ENCODE results near the gene PCDHA13.
A peak's percentile ranks its signal among the peaks of the same experiment; 100 is the strongest.

PCDHA13 gene

DNA sequence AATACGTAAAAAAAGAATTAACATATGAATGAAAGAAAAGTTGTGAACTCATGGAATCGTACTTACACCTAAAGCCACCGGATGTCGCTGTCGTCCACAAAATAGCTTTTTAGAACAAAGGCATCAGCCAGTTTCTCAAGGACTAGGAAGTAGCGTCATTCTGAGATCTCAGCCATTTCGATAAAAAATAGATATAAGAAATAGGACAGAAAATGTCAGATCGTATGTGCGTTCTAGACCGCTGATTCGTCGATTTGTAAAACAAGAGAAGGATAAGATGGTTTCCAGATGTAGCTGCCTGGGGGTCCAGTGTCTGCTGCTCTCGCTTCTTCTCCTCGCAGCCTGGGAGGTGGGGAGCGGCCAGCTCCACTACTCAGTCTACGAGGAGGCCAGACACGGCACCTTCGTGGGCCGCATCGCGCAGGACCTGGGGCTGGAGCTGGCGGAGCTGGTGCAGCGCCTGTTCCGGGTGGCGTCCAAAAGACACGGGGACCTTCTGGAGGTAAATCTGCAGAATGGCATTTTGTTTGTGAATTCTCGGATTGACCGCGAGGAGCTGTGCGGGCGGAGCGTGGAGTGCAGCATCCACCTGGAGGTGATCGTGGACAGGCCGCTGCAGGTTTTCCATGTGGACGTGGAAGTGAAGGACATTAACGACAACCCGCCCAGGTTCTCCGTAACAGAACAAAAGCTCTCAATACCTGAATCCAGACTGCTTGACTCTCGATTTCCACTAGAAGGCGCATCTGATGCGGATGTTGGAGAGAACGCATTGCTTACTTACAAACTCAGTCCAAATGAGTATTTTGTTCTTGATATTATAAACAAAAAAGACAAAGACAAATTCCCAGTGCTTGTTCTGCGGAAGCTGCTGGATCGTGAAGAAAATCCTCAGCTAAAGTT lies 25.9 kb upstream of the PCDHA13 start, which contains the start of gene PCDHA10:
TSS of gene PCDHA10 (plus strand) at position 126 of the 903 bp plus-strand sequence. CDS start at position 278, 152 bp downstream.
- no peaks in the 10 kb centered on the region for H3K27me3 ChIP-seq (ENCODE audit: insufficient read depth, low read length)
- H3K4me3 ChIP-seq (ENCODE audit: low read length), result no peak within 1 kb of the TSS; the same call in 1 of the 2 replicates
- no peak within 1 kb of the TSS for H3K27ac ChIP-seq (ENCODE audit: low read length)
- H3K4me1 ChIP-seq (ENCODE audit: insufficient read depth, low read length), result no peaks in the 10 kb centered on the region
- no peak within 1 kb of the TSS for H3K9ac ChIP-seq (ENCODE audit: low read depth, low read length)
- peaks cover 23% of the 10 kb centered on the region for H3K9me3 ChIP-seq (ENCODE audit: insufficient read depth, low read depth, low read length)
- H3K36me3 ChIP-seq (ENCODE audit: insufficient read depth, low read depth, low read length), result no peaks in the 10 kb centered on the region

- Histone ChIP-seq H3K4me3 (ENCODE audit: low read length) (no peak overlapping the region), H3K27me3 (ENCODE audit: insufficient read depth, low read length) (no peaks in the 10 kb centered on the region), H3K4me1 (ENCODE audit: insufficient read depth, low read length) (no peaks in the 10 kb centered on the region), H3K27ac (ENCODE audit: low read length) (no peak overlapping the region), H3K9me3 (ENCODE audit: insufficient read depth, low read depth, low read length) (peaks cover 36% of the 10 kb centered on the region), H3K36me3 (ENCODE audit: insufficient read depth, low read depth, low read length) (no peaks in the 10 kb centered on the region), H3K9ac (ENCODE audit: low read depth, low read length) (no peak overlapping the region)
Observed at GRCh38 chr5:140857177-140857986, 24.5 kb upstream of the PCDHA13 start.

DNA sequence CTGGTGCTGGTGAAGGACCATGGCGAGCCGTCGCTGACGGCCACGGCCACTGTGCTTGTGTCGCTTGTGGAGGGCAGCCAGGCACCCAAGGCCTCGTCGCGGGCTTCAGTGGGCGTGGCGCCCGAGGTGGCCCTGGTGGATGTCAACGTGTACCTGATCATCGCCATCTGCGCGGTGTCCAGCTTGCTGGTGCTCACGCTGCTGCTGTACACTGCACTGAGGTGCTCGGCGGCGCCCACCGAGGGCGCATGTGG lies 24.0 kb upstream of the PCDHA13 start:
- Histone ChIP-seq H3K9ac (ENCODE audit: low read depth, low read length) (no peak overlapping the region), H3K27me3 (ENCODE audit: insufficient read depth, low read length) (no peaks in the 10 kb centered on the region), H3K4me3 (ENCODE audit: low read length) (no peak overlapping the region), H3K36me3 (ENCODE audit: insufficient read depth, low read depth, low read length) (no peaks in the 10 kb centered on the region), H3K27ac (ENCODE audit: low read length) (no peak overlapping the region), H3K4me1 (ENCODE audit: insufficient read depth, low read length) (no peaks in the 10 kb centered on the region), H3K9me3 (ENCODE audit: insufficient read depth, low read depth, low read length) (peaks cover 41% of the 10 kb centered on the region)

GRCh38 chr5:140862441-140863295 lies 19.3 kb upstream of the PCDHA13 start:
- H3K4me3 ChIP-seq (ENCODE audit: low read length), result no peak overlapping the region
- H3K27ac ChIP-seq (ENCODE audit: low read length), result no peak overlapping the region
- no peaks in the 10 kb centered on the region for H3K4me1 ChIP-seq (ENCODE audit: insufficient read depth, low read length)
- peaks cover 44% of the 10 kb centered on the region for H3K9me3 ChIP-seq (ENCODE audit: insufficient read depth, low read depth, low read length)
- no peaks in the 10 kb centered on the region for H3K27me3 ChIP-seq (ENCODE audit: insufficient read depth, low read length)
- H3K36me3 ChIP-seq (ENCODE audit: insufficient read depth, low read depth, low read length), result no peaks in the 10 kb centered on the region
- H3K9ac ChIP-seq (ENCODE audit: low read depth, low read length), result no peak overlapping the region

DNA sequence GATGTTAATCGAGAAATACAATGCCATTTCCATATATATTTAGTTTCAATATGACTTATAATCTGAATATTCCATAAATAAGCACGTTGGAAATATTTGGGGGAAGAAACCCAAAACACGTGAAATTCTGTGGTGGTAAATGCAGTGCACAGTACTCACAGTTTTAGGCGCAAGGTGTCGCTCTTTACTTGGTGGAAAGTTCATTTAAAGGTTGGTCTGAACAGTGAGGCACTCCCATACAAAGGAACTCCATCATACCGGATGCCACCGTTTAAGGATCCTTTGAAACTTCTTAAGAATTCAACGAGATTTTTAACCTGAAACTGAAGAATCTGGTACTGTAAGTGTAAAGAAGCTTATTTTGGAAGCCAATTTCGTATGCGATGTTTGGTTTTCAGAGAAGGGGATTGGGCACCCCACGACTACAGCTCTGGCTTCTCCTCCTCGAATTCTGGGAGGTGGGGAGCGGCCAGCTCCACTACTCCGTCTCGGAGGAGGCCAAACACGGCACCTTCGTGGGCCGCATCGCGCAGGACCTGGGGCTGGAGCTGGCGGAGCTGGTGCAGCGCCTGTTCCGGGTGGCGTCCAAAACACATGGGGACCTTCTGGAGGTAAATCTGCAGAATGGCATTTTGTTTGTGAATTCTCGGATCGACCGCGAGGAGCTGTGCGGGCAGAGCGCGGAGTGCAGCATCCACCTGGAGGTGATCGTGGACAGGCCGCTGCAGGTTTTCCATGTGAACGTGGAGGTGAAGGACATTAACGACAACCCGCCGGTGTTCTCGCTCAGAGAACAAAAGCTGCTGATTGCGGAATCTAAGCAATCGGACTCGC lies 13.0 kb upstream of the PCDHA13 start, which contains the start of gene PCDHA11:
TSS of gene PCDHA11 (plus strand) at position 237 of the 834 bp plus-strand sequence. CDS start at position 384, 147 bp downstream.
- Histone ChIP-seq H3K36me3 (ENCODE audit: insufficient read depth, low read depth, low read length) (no peaks in the 10 kb centered on the region), H3K27me3 (ENCODE audit: insufficient read depth, low read length) (no peaks in the 10 kb centered on the region), H3K4me3 (ENCODE audit: low read length) (peak within 1 kb of the TSS; percentile 63; the same call in 1 of the 2 replicates), H3K27ac (ENCODE audit: low read length) (no peak within 1 kb of the TSS), H3K9me3 (ENCODE audit: insufficient read depth, low read depth, low read length) (peaks cover 23% of the 10 kb centered on the region; the same call in 1 of the 2 replicates), H3K9ac (ENCODE audit: low read depth, low read length) (peak within 1 kb of the TSS; percentile 62; the same call in 1 of the 2 replicates), H3K4me1 (ENCODE audit: insufficient read depth, low read length) (no peaks in the 10 kb centered on the region)

DNA sequence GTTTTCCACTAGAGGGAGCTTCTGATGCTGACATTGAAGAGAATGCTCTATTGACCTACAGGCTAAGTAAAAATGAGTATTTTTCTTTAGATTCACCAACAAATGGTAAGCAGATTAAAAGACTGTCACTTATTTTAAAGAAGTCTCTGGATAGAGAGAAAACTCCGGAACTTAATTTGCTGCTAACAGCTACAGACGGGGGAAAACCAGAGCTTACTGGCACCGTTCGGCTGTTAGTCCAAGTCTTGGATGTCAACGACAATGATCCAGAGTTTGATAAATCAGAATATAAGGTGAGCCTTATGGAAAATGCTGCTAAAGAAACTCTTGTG lies 12.4 kb upstream of the PCDHA13 start:
- peak overlapping the region; percentile 62; the same call in 1 of the 2 replicates for H3K9ac ChIP-seq (ENCODE audit: low read depth, low read length)
- H3K27ac ChIP-seq (ENCODE audit: low read length), result no peak overlapping the region
- H3K9me3 ChIP-seq (ENCODE audit: insufficient read depth, low read depth, low read length), result peaks cover 23% of the 10 kb centered on the region; the same call in 1 of the 2 replicates

DNA sequence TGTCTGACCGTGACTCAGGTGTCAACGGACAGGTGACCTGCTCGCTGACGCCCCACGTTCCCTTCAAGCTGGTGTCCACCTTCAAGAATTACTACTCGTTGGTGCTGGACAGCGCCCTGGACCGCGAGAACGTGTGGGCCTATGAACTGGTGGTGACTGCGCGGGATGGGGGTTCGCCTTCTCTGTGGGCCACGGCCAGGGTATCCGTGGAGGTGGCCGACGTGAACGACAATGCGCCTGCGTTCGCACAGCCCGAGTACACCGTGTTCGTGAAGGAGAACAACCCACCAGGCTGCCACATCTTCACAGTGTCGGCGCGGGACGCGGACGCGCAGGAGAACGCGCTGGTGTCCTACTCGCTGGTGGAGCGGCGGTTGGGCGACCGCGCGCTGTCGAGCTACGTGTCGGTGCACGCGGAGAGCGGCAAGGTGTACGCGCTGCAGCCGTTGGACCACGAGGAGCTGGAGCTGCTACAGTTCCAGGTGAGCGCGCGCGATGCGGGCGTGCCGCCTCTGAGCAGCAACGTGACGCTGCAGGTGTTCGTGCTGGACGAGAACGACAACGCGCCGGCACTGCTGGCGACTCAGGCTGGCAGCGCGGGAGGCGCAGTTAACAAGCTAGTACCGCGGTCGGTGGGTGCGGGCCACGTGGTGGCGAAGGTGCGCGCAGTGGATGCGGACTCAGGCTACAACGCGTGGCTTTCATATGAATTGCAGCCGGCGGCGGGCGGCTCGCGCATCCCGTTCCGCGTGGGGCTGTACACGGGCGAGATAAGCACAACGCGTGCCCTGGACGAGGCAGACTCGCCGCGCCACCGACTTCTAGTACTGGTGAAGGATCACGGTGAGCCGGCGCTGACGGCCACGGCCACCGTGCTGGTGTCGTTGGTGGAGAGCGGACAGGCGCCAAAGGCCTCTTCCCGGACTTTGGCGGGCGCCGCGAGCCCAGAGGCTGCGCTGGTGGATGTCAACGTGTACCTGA lies 11.4 kb upstream of the PCDHA13 start:
- Histone ChIP-seq H3K9me3 (ENCODE audit: insufficient read depth, low read depth, low read length) (peaks cover 18% of the 10 kb centered on the region; the same call in 1 of the 2 replicates), H3K9ac (ENCODE audit: low read depth, low read length) (no peak overlapping the region), H3K27me3 (ENCODE audit: insufficient read depth, low read length) (no peaks in the 10 kb centered on the region), H3K27ac (ENCODE audit: low read length) (no peak overlapping the region), H3K4me1 (ENCODE audit: insufficient read depth, low read length) (no peaks in the 10 kb centered on the region), H3K36me3 (ENCODE audit: insufficient read depth, low read depth, low read length) (no peaks in the 10 kb centered on the region), H3K4me3 (ENCODE audit: low read length) (no peak overlapping the region)

More for the DNA sequence above, 12.4 kb upstream of the PCDHA13 start:
- Histone ChIP-seq H3K36me3 (ENCODE audit: insufficient read depth, low read depth, low read length) (no peaks in the 10 kb centered on the region), H3K27me3 (ENCODE audit: insufficient read depth, low read length) (no peaks in the 10 kb centered on the region), H3K4me3 (ENCODE audit: low read length) (peak overlapping the region; percentile 63; the same call in 1 of the 2 replicates), H3K4me1 (ENCODE audit: insufficient read depth, low read length) (no peaks in the 10 kb centered on the region)

DNA sequence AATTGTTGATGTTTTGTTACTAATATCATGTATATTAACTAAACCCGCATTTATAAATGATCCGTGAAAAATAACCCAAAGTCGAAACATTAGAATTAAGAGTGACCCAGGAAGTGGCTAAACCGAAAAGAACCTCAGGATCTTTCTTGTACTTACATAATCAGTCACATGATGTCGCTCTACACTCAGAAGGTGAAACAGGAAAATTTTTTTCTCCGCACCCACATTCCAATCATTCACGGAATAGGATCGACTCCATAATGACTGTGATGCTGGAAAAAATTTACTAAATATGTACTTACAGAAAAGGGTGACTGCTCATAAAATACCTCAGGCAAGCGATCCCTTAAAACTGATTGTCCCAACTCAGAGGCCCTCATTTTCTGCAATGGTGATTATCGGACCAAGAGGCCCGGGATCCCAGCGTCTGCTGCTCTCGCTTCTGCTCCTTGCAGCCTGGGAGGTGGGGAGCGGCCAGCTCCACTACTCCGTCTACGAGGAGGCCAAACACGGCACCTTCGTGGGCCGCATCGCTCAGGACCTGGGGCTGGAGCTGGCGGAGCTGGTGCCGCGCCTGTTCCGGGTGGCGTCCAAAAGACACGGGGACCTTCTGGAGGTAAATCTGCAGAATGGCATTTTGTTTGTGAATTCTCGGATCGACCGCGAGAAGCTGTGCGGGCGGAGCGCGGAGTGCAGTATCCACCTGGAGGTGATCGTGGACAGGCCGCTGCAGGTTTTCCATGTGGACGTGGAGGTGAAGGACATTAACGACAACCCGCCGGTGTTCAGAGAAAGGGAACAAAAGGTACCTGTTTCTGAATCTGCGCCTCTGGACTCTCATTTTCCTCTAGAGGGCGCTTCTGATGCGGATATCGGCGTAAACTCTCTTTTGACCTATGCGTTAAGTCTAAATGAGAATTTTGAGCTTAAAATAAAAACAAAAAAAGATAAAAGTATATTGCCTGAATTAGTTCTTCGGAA lies 6.5 kb upstream of the PCDHA13 start, which contains the start of gene PCDHA12:
TSS of gene PCDHA12 (plus strand) at position 224 of the 981 bp plus-strand sequence. CDS start at position 389, 165 bp downstream.
- Histone ChIP-seq H3K36me3 (ENCODE audit: insufficient read depth, low read depth, low read length) (no peaks in the 10 kb centered on the region), H3K4me3 (ENCODE audit: low read length) (peak within 1 kb of the TSS; percentile 67), H3K4me1 (ENCODE audit: insufficient read depth, low read length) (no peaks in the 10 kb centered on the region; the same call in 1 of the 2 replicates), H3K27me3 (ENCODE audit: insufficient read depth, low read length) (no peaks in the 10 kb centered on the region), H3K9ac (ENCODE audit: low read depth, low read length) (peak within 1 kb of the TSS; percentile 59), H3K27ac (ENCODE audit: low read length) (no peak within 1 kb of the TSS), H3K9me3 (ENCODE audit: insufficient read depth, low read depth, low read length) (peaks cover 2% of the 10 kb centered on the region; the same call in 1 of the 2 replicates)

All from iPS-20b (cell line).